K562 (cell line): ENCODE data around the gene DNAJB6. TPM values are rescaled to one million over a fixed set of nuclear protein-coding genes. Genes with fewer than 3 reads are reported as not detected.

Experiments used
- BHLHE40 ChIP-seq: IDR thresholded peaks from 2 replicates; pipeline ENCODE4 v1.6.1; 2011; ENCODE audit warnings: low read length, improper control_type of control experiment
- ELF4 ChIP-seq: fragments of 450-650 bp; formaldehyde crosslinking; IDR thresholded peaks from 2 replicates; pipeline ENCODE4 v1.4.0; 2022; ENCODE audit warnings: missing genetic modification characterization
- HSF4 ChIP-seq: fragments of 250-450 bp; sonication (Bioruptor Pico); IDR thresholded peaks from 2 replicates; pipeline ENCODE4 v2.1.2; 2022; ENCODE audit warnings: mild to moderate bottlenecking, moderate library complexity, borderline replicate concordance
- MAX ChIP-seq: sonication (generic); formaldehyde crosslinking; IDR thresholded peaks from 2 replicates; pipeline ENCODE4 v1.9.0; 2022; ENCODE audit warnings: mild to moderate bottlenecking, missing genetic modification reagents
- MXI1 ChIP-seq: IDR thresholded peaks from 2 replicates; pipeline ENCODE4 v1.6.1; 2011; ENCODE audit warnings: low read depth, mild to moderate bottlenecking, improper control_type of control experiment, low read length
- PHF8 ChIP-seq: fragments of 200-600 bp; sonication (generic); IDR thresholded peaks from 2 replicates; pipeline ENCODE4 v1.6.1; 2012; ENCODE audit warnings: mixed run types, mild to moderate bottlenecking, inconsistent platforms, low read length, moderate library complexity, borderline replicate concordance
- RBM39 ChIP-seq: fragments of 200-400 bp; formaldehyde crosslinking; optimal IDR thresholded peaks from 2 replicates; pipeline ENCODE3; 2018; ENCODE audit warnings: low read depth, low read length
- RERE ChIP-seq: sonication (generic); formaldehyde crosslinking; IDR thresholded peaks from 2 replicates; pipeline ENCODE4 v1.8.0; 2023; ENCODE audit warnings: missing genetic modification reagents, mild to moderate bottlenecking, borderline replicate concordance
- RNF2 ChIP-seq: sonication (generic); IDR thresholded peaks from 2 replicates; pipeline ENCODE4 v1.6.1; 2016
- UBTF ChIP-seq, 2 experiments: IDR thresholded peaks; 2 replicates each; pipeline ENCODE4 v1.6.1; 2012; ENCODE audit warnings: improper control_type of control experiment in 2 of 2, low read depth in 2 of 2, low read length in 2 of 2, borderline replicate concordance in 1 of 2
- ZNF778 ChIP-seq: fragments of 450-650 bp; formaldehyde crosslinking; IDR thresholded peaks from 2 replicates; pipeline ENCODE4 v1.4.0; 2020; ENCODE audit warnings: mild to moderate bottlenecking, moderate library complexity
- ZZZ3 ChIP-seq: fragments of 450-650 bp; IDR thresholded peaks from 2 replicates; pipeline ENCODE4 v1.6.1; 2016; ENCODE audit warnings: antibody characterized with exemption, mild to moderate bottlenecking, moderate library complexity
- polyA plus RNA-seq, 8 experiments: library from polyadenylated mRNA; depleted of rRNA in 4 of 8; stranded (reverse) in 5 of 8; unstranded in 3 of 8; fragments of >200 nt; fragmentation: Nextera tagmentation in 2 of 8; fragmentation: Illumina TruSeq in 1 of 8; extraction: Ambion mirVana in 2 of 8; extraction: Trizol in 1 of 8; gene quantifications; 2 replicates each; pipeline versions ENCODE4 v1.2.1 to v1.2.3, GENCODE V29; 2011 to 2014; ENCODE audit warnings: inconsistent platforms in 1 of 8, missing spikeins in 1 of 8
- total RNA-seq, 7 experiments: library from RNA; depleted of rRNA in 6 of 7; stranded (reverse); fragments of >200 nt in 6 of 7; fragmentation: Illumina TruSeq in 2 of 7; extraction: Trizol in 2 of 7; gene quantifications; 2 replicates each; pipeline versions ENCODE4 v1.2.1 to v1.2.3, GENCODE V29; 2011 to 2021; ENCODE audit warnings: low replicate concordance in 1 of 7
- TF ChIP-seq, protein P1 (sequence below): fragments of 450-650 bp; conservative IDR thresholded peaks from 2 replicates; pipeline ENCODE4 v1.6.1; 2016; ENCODE audit warnings: missing genetic modification characterization, low read depth, mild to moderate bottlenecking, missing compliant biosample characterization, moderate library complexity

Gene DNAJB6
- total and polyA plus RNA-seq, 9 of the 15 experiments (the other 6 are each of a cell fraction or from before 2014, with no cell fraction given) = 84.5 to 158 (median 135) TPM

DNA sequence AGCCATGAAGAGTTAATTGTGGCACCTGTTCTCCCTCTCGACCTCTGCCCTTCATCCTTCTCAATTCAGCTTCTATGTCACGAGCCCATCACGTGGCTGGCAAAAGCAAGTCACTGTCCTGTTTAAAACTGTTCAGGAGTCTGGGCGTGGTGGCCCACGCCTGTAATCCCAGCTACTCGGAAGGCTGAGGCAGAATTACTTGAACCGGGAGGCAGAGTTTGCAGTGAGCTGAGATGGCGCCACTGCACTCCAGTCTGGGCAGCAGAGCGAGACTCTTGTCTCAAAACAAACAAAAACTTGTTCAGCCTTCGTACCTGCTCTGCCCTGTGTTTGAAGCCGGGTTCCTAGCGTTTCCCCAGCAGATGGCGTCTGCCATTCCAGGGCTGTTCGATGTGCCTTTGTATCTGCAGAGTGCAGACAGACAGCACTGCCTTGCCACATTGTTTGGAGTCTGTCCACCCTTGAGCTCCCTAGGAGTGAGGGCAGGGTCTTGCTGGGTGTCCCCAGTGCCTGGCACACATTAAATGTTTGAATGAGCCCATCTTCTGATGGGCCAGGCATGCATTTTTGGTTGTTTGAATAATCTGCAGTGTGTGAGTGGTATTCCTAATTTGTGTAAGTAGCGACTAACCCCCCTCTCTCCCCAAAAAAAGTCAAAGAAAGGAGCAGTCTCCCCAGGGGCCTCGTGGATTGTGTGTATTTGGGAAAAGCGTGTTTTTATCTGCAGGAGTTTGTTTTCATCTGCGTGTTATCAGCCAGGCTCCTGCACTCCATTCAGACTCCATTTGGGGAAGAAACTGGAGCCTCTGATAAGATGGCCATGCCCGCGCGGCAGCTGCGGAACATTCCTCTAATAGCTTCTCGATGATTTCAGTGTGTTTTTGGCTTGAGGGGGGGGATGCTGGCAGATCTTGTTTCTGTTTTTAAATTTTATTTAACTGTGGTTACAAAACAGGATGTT is 61.2 kb downstream of the DNAJB6 start (continued):
- TF ChIP-seq, protein P1, sequence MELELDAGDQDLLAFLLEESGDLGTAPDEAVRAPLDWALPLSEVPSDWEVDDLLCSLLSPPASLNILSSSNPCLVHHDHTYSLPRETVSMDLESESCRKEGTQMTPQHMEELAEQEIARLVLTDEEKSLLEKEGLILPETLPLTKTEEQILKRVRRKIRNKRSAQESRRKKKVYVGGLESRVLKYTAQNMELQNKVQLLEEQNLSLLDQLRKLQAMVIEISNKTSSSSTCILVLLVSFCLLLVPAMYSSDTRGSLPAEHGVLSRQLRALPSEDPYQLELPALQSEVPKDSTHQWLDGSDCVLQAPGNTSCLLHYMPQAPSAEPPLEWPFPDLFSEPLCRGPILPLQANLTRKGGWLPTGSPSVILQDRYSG = peak; percentile 52; the same call in 1 of the 2 replicates
- TF ChIP-seq HSF4 = peak; percentile 52; the same call in 1 of the 2 replicates
- TF ChIP-seq RERE = no peak
- no peak for TF ChIP-seq RBM39
- no peak for TF ChIP-seq ZZZ3
- TF ChIP-seq UBTF (IDR thresholded peaks at IDR 0.05; ENCODE audit: borderline replicate concordance in 1 of 2, low read depth in 2 of 2, low read length in 2 of 2) = no peak
- peak; percentile 83 for TF ChIP-seq BHLHE40
- TF ChIP-seq MAX (CRISPR knock-in tag) = peak; percentile 76
- peak; percentile 54; the same call in 1 of the 2 replicates for TF ChIP-seq RNF2
- peak; percentile 9; the same call in 1 of the 2 replicates for TF ChIP-seq ELF4 (CRISPR knock-in tag)
- TF ChIP-seq ZNF778 (CRISPR knock-in tag) = no peak
- no peak for TF ChIP-seq PHF8
- no peak; the same call in 1 of the 2 replicates for TF ChIP-seq MXI1
